ENCODE results near the gene TRAM1L1.

DNA sequence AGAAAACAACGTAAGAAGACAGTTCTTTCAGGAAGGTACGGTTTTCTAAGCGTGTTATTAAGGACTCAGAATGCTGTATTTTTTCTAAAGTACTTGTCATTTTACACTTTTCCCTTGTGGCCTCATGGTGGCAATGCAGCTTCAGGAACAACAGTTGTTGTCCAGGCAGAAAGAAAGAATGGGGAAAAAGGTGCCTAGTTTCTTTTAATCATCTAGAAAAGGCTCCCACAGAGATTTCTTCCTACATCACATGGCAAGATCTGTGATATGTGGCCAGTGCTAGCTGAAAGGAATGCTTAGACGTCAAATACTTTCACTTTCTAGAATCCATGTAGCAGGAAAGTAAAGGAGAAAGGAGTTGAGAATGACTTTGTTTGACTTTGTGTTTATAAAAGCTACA lies 49.0 kb upstream of the TRAM1L1 start:
- TF ChIP-seq, protein P1, sequence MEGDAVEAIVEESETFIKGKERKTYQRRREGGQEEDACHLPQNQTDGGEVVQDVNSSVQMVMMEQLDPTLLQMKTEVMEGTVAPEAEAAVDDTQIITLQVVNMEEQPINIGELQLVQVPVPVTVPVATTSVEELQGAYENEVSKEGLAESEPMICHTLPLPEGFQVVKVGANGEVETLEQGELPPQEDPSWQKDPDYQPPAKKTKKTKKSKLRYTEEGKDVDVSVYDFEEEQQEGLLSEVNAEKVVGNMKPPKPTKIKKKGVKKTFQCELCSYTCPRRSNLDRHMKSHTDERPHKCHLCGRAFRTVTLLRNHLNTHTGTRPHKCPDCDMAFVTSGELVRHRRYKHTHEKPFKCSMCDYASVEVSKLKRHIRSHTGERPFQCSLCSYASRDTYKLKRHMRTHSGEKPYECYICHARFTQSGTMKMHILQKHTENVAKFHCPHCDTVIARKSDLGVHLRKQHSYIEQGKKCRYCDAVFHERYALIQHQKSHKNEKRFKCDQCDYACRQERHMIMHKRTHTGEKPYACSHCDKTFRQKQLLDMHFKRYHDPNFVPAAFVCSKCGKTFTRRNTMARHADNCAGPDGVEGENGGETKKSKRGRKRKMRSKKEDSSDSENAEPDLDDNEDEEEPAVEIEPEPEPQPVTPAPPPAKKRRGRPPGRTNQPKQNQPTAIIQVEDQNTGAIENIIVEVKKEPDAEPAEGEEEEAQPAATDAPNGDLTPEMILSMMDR (IDR thresholded peaks at IDR 0.05): peak in 5 of 6 experiments; percentile 10 to 38 (median 22)
- TF ChIP-seq POLR2A (IDR thresholded peaks at IDR 0.05): no peak
